GM19035 (cell line): ENCODE data around the gene ZNF160.
"Not testable (repeated sequence)": the region's sequence is repeated elsewhere in the genome, so short reads cannot be mapped to it uniquely, and the experiment has no call there.

ENCODE experiments used
- ATAC-seq: cut with Tn5 transposase; IDR thresholded peaks from one replicate; pipeline ENCODE4 v1.9.1; 2021; ENCODE audit not compliant: unreplicated experiment

Gene ZNF160

DNA sequence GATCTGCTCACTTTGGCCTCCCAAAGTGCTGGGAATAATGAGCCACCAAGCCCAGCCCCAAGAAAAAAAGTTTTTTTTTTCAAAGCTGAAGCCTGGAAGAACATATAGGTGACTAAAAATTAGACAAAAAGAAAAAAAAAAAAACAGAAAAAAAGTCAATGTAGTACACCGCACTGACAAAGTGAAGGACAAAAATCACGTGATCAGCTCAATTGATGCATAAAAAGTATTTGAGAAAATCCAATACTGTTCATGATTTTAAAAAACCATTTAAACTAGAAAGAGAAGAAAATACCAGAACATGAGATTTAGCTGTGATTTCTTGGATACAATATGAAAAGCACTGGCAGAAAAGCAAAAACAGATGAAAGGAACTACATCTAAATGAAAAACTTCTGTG is 69.2 kb downstream of the ZNF160 start:
- ATAC-seq, result no peak

DNA sequence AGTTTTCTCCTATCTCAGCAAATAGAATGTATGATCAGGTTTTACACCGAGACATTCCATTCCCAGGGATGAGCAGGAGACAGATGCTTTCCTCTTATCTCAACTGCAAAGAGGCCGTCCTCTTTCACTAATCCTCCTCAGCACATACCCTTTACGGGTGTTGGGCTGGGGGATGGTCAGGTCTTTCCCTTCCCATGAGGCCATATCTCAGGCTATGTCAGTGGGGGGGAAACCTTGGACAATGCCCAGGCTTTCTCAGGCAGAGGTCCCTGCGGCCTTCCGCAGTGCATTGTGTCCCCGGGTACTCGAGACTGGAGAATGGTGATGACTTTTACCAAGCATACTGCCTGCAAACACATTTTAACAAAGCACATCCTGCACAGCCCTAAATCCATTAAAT is 74.9 kb downstream of the ZNF160 start:
- ATAC-seq, result not testable (repeated sequence)

DNA sequence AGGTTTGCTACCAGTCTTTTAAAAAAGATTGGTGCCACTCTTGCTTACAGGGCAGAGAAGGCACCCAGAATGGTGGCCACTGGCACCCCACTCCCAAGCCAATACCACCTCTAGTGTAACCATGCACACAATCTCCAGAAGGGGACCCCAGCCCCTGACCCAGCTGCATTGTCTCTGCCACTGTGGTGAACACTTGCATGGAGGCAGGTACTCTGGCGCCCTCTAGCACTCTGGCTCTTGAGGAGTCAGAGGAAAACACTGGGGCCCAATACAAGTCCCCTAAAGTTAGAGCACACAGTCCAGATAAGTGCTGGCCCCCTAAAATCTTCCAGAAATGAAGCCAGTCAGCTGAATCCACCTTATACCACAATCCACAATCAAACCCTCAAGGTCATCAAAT is 83.5 kb downstream of the ZNF160 start:
- no peak for ATAC-seq
